SK-N-SH treated with all-trans-retinoic acid at 6 μM for 48 hours (cell line): ENCODE results near the gene SLC28A1.

Source experiments
- BACH2 ChIP-seq: fragments of 250-450 bp; sonication (Bioruptor Pico); IDR thresholded peaks from 2 replicates; pipeline ENCODE4 v1.9.0; 2021; ENCODE audit warnings: mild to moderate bottlenecking, borderline replicate concordance
- GLIS3 ChIP-seq: fragments of 250-450 bp; sonication (Bioruptor Pico); IDR thresholded peaks from 2 replicates; pipeline ENCODE4 v1.5.0; 2020; ENCODE audit warnings: mild to moderate bottlenecking, moderate library complexity
- ISL1 ChIP-seq: fragments of 250-450 bp; sonication (Bioruptor Pico); IDR thresholded peaks from 2 replicates; pipeline ENCODE4 v2.1.2; 2022; ENCODE audit warnings: mild to moderate bottlenecking, moderate library complexity
- OSR1 ChIP-seq: fragments of 250-450 bp; sonication (Bioruptor Pico); IDR thresholded peaks from 2 replicates; pipeline ENCODE4 v1.8.0; 2022; ENCODE audit warnings: moderate library complexity, mild to moderate bottlenecking, inconsistent platforms
- PPARA ChIP-seq: fragments of 250-450 bp; sonication (Bioruptor Pico); IDR thresholded peaks from 2 replicates; pipeline ENCODE4 v1.5.0; 2020; ENCODE audit warnings: mild to moderate bottlenecking, borderline replicate concordance
- RARB ChIP-seq: fragments of 250-450 bp; sonication (Bioruptor Pico); IDR thresholded peaks from 2 replicates; pipeline ENCODE4 v1.8.0; 2021; ENCODE audit warnings: mild to moderate bottlenecking, moderate library complexity
- SNAI2 ChIP-seq: fragments of 250-450 bp; sonication (Bioruptor Pico); IDR thresholded peaks from 2 replicates; pipeline ENCODE4 v1.5.0; 2020; ENCODE audit warnings: mild to moderate bottlenecking, moderate library complexity
- ZC3H10 ChIP-seq: fragments of 250-450 bp; sonication (Bioruptor Pico); IDR thresholded peaks from 2 replicates; pipeline ENCODE4 v1.5.1; 2021; ENCODE audit warnings: mild to moderate bottlenecking, moderate library complexity
- ZFP30 ChIP-seq: fragments of 450-650 bp; formaldehyde crosslinking; IDR thresholded peaks from 2 replicates; pipeline ENCODE4 v1.5.0; 2022; ENCODE audit warnings: mild to moderate bottlenecking, moderate library complexity
- TF ChIP-seq, protein P1 (sequence below): fragments of 250-450 bp; sonication (Bioruptor Pico); IDR thresholded peaks from 2 replicates; pipeline ENCODE4 v1.8.0; 2020; ENCODE audit warnings: mild to moderate bottlenecking, moderate library complexity, borderline replicate concordance
- TF ChIP-seq, protein P2 (sequence below): fragments of 250-450 bp; sonication (Bioruptor Pico); IDR thresholded peaks from 2 replicates; pipeline ENCODE4 v1.5.1; 2020; ENCODE audit warnings: low read depth, mild to moderate bottlenecking, moderate library complexity

DNA sequence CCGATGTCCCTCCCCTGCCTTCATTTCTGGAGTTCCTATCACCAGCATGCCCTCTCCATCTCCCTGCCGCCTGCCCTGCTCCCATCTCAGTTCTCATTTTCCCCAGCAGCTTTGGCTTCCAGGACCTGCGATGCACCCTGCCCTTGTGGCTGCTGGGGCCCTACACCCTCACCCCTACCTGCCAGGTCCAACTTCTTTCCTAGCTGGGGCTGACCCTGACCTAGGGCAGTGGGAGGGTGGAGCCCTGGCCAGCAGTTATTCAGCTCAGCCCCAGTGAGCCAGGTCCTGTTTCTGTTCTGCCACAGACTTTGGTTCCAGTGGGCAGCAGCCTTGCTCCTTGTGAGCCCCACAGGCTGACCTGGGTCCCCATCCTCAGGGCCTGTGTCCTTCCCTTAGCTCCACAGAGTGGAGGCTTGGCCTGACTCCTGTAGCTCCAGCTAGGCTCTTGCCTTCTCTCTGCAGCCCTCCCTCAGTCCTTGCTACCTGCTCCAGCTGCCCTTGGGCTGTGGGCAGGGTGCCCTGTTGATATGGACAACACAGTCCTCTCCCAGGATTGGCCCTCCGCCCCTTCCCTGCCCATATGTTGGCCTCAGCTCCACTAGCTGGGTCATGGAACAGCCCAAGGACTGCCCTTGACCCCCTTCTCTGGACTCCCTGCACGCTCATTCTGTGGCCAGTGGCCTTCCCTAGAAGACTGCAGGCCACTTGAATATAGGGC is 62.5 kb downstream of the SLC28A1 start:
- TF ChIP-seq, protein P1, sequence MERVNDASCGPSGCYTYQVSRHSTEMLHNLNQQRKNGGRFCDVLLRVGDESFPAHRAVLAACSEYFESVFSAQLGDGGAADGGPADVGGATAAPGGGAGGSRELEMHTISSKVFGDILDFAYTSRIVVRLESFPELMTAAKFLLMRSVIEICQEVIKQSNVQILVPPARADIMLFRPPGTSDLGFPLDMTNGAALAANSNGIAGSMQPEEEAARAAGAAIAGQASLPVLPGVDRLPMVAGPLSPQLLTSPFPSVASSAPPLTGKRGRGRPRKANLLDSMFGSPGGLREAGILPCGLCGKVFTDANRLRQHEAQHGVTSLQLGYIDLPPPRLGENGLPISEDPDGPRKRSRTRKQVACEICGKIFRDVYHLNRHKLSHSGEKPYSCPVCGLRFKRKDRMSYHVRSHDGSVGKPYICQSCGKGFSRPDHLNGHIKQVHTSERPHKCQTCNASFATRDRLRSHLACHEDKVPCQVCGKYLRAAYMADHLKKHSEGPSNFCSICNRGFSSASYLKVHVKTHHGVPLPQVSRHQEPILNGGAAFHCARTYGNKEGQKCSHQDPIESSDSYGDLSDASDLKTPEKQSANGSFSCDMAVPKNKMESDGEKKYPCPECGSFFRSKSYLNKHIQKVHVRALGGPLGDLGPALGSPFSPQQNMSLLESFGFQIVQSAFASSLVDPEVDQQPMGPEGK (CRISPR knock-in tag): no peak
- TF ChIP-seq BACH2 (CRISPR knock-in tag): no peak
- TF ChIP-seq, protein P2, sequence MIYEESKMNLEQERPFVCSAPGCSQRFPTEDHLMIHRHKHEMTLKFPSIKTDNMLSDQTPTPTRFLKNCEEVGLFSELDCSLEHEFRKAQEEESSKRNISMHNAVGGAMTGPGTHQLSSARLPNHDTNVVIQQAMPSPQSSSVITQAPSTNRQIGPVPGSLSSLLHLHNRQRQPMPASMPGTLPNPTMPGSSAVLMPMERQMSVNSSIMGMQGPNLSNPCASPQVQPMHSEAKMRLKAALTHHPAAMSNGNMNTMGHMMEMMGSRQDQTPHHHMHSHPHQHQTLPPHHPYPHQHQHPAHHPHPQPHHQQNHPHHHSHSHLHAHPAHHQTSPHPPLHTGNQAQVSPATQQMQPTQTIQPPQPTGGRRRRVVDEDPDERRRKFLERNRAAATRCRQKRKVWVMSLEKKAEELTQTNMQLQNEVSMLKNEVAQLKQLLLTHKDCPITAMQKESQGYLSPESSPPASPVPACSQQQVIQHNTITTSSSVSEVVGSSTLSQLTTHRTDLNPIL (CRISPR knock-in tag): no peak
- TF ChIP-seq SNAI2 (CRISPR knock-in tag): no peak
- no peak for TF ChIP-seq GLIS3 (CRISPR knock-in tag)
- no peak for TF ChIP-seq PPARA (CRISPR knock-in tag)
- no peak for TF ChIP-seq ZC3H10 (CRISPR knock-in tag)
- no peak for TF ChIP-seq ZFP30 (CRISPR knock-in tag)
- no peak for TF ChIP-seq OSR1 (CRISPR knock-in tag)
- no peak for TF ChIP-seq ISL1
- no peak for TF ChIP-seq RARB (CRISPR knock-in tag)
